Measurements from ENCODE around the gene CDH22. TPM values are rescaled to one million over a fixed set of nuclear protein-coding genes. Genes with fewer than 3 reads are reported as not detected.

The CDH22 gene
- total RNA-seq, 1 donor from 2014 or later, result 1.3 TPM

- H3K9me3 Mint-ChIP-seq, result no peaks in the 10 kb centered on the region
- no peaks in the 10 kb centered on the region for H3K36me3 Mint-ChIP-seq
- no peak for TF ChIP-seq CTCF (conservative IDR thresholded peaks at IDR 0.05)
- H3K27me3 Mint-ChIP-seq, result peaks cover 63% of the 10 kb centered on the region
- no peak overlapping the region for H3K4me3 Mint-ChIP-seq
- no peak overlapping the region for H3K27ac Mint-ChIP-seq
- H3K4me1 Mint-ChIP-seq (ENCODE audit: unreplicated experiment), result no peaks in the 10 kb centered on the region
- no peak for DNase-seq (ENCODE audit: extremely low spot score, unreplicated experiment)
These were observed 47.8 kb downstream of the CDH22 start for GRCh38 chr20:46260480-46260879.

- no peaks in the 10 kb centered on the region for H3K4me1 Mint-ChIP-seq (ENCODE audit: unreplicated experiment)
- DNase-seq (ENCODE audit: extremely low spot score, unreplicated experiment), result no peak
- H3K9me3 Mint-ChIP-seq, result no peaks in the 10 kb centered on the region
- no peak overlapping the region for H3K4me3 Mint-ChIP-seq
- no peak for TF ChIP-seq CTCF (conservative IDR thresholded peaks at IDR 0.05)
- H3K36me3 Mint-ChIP-seq, result no peaks in the 10 kb centered on the region
- peaks cover 58% of the 10 kb centered on the region for H3K27me3 Mint-ChIP-seq
- H3K27ac Mint-ChIP-seq, result no peak overlapping the region
These were observed 48.9 kb downstream of the CDH22 start for GRCh38 chr20:46259260-46259859.

GRCh38 chr20:46257887-46258286, 50.4 kb downstream of the CDH22 start:
- Mint-ChIP-seq H3K4me3 (no peak overlapping the region), H3K4me1 (ENCODE audit: unreplicated experiment) (no peaks in the 10 kb centered on the region), H3K36me3 (no peaks in the 10 kb centered on the region), H3K9me3 (no peaks in the 10 kb centered on the region), H3K27ac (no peak overlapping the region), H3K27me3 (peaks cover 57% of the 10 kb centered on the region)
- TF ChIP-seq CTCF (conservative IDR thresholded peaks at IDR 0.05), result no peak
- DNase-seq (ENCODE audit: extremely low spot score, unreplicated experiment), result no peak

- Mint-ChIP-seq H3K27me3 (peaks cover 61% of the 10 kb centered on the region), H3K4me3 (no peak overlapping the region), H3K9me3 (no peaks in the 10 kb centered on the region)
These were observed 52.0 kb downstream of the CDH22 start for GRCh38 chr20:46256293-46256692.

GRCh38 chr20:46255440-46256104, 52.7 kb downstream of the CDH22 start:
- Mint-ChIP-seq H3K9me3 (no peaks in the 10 kb centered on the region), H3K4me1 (ENCODE audit: unreplicated experiment) (no peaks in the 10 kb centered on the region)
- DNase-seq (ENCODE audit: extremely low spot score, unreplicated experiment), result peak; percentile 81

More at GRCh38 chr20:46256293-46256692, 52.0 kb downstream of the CDH22 start:
- H3K27ac Mint-ChIP-seq, result no peak overlapping the region
- H3K36me3 Mint-ChIP-seq, result no peaks in the 10 kb centered on the region
- no peaks in the 10 kb centered on the region for H3K4me1 Mint-ChIP-seq (ENCODE audit: unreplicated experiment)
- TF ChIP-seq CTCF (conservative IDR thresholded peaks at IDR 0.05), result no peak
- DNase-seq (ENCODE audit: extremely low spot score, unreplicated experiment), result no peak

More at GRCh38 chr20:46255440-46256104, 52.7 kb downstream of the CDH22 start:
- no peaks in the 10 kb centered on the region for H3K36me3 Mint-ChIP-seq
- no peak overlapping the region for H3K4me3 Mint-ChIP-seq
- H3K27ac Mint-ChIP-seq, result no peak overlapping the region
- peaks cover 57% of the 10 kb centered on the region for H3K27me3 Mint-ChIP-seq
- TF ChIP-seq CTCF (conservative IDR thresholded peaks at IDR 0.05), result no peak

All from type B pancreatic cell (in vitro differentiated cells).